GM21390 (cell line): ENCODE measurements around the gene MAPRE2.

ENCODE experiments used
- ATAC-seq: cut with Tn5 transposase; IDR thresholded peaks from one replicate; pipeline ENCODE4 v1.9.1; 2021; ENCODE audit not compliant: unreplicated experiment

Gene MAPRE2

GRCh38 chr18:35118641-35119040, 77.4 kb downstream of the MAPRE2 start:
- no peak for ATAC-seq

- ATAC-seq: no peak
Observed at GRCh38 chr18:35121038-35121437, 79.8 kb downstream of the MAPRE2 start.

- no peak for ATAC-seq
Observed at GRCh38 chr18:35121531-35121930, 80.3 kb downstream of the MAPRE2 start.

GRCh38 chr18:35122586-35123224, 81.5 kb downstream of the MAPRE2 start:
- ATAC-seq: peak; percentile 94

- no peak for ATAC-seq
Observed at GRCh38 chr18:35123811-35124210, 82.6 kb downstream of the MAPRE2 start.

- no peak for ATAC-seq
Observed at GRCh38 chr18:35127201-35127600, 86.0 kb downstream of the MAPRE2 start.

GRCh38 chr18:35128675-35129074, 87.5 kb downstream of the MAPRE2 start:
- ATAC-seq: no peak

- no peak for ATAC-seq
Observed at GRCh38 chr18:35130236-35130635, 89.0 kb downstream of the MAPRE2 start.

- ATAC-seq: no peak
Observed at GRCh38 chr18:35131387-35132020, 90.3 kb downstream of the MAPRE2 start.

- ATAC-seq: no peak
Observed at GRCh38 chr18:35132021-35132902, 91.0 kb downstream of the MAPRE2 start.

GRCh38 chr18:35134190-35134730, 93.0 kb downstream of the MAPRE2 start:
- ATAC-seq: no peak

- ATAC-seq: no peak
Observed at GRCh38 chr18:35134791-35135531, 93.7 kb downstream of the MAPRE2 start.

GRCh38 chr18:35136248-35136647, 95.0 kb downstream of the MAPRE2 start:
- ATAC-seq: no peak

- no peak for ATAC-seq
Observed at GRCh38 chr18:35136885-35137284, 95.7 kb downstream of the MAPRE2 start.

GRCh38 chr18:35137632-35138031, 96.4 kb downstream of the MAPRE2 start:
- ATAC-seq: no peak

GRCh38 chr18:35138773-35139172, 97.6 kb downstream of the MAPRE2 start:
- ATAC-seq: no peak

GRCh38 chr18:35139517-35139916, 98.3 kb downstream of the MAPRE2 start:
- no peak for ATAC-seq

GRCh38 chr18:35141077-35141476, 99.9 kb downstream of the MAPRE2 start:
- no peak for ATAC-seq

- ATAC-seq: peak; percentile 44
Observed at GRCh38 chr18:35141567-35142274, 100.5 kb downstream of the MAPRE2 start.

GRCh38 chr18:35142275-35142615, 101.0 kb downstream of the MAPRE2 start:
- no peak for ATAC-seq
